ENCODE results near the gene TERB1. TPM values are rescaled to one million over a fixed set of nuclear protein-coding genes. Genes with fewer than 3 reads are reported as not detected.

TERB1 gene
- total RNA-seq, 1 donor from 2014 or later, result not detected

DNA sequence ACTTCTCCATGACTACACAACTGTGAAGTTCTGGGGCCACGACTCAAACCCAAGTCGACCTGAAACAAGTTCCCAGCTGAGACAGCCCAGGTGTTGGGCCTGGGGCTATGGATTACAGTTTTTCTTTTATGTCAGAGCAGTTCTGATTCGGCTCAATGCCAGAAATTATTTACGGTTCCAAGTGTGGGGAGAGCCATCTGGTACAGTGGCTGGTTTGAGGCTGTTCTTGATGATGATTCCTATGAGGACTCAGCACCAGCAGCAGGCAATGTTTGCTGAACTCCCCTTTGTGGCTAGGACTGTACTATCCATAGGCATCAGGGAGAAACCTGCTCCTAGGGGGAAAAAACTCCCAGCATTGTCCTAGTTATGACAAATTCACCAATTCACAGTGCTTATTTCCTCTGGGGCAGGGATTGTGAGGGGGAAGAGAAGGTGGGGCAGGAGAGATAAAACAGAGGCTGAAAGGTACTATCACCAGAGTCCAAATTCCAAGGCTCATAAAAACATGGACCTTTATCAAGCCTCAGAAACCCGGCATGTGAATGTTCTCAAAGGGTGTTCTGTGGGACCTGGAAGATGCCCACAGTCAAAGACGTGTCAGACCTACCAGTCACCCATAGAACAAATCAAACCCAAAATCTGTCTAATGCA, 86.6 kb downstream of the TERB1 start:
- intact Hi-C loops (cut with DNase I), result no loop called here
- no peak for ATAC-seq (ENCODE audit: poor library complexity)
- DNase-seq, result no peak

DNA sequence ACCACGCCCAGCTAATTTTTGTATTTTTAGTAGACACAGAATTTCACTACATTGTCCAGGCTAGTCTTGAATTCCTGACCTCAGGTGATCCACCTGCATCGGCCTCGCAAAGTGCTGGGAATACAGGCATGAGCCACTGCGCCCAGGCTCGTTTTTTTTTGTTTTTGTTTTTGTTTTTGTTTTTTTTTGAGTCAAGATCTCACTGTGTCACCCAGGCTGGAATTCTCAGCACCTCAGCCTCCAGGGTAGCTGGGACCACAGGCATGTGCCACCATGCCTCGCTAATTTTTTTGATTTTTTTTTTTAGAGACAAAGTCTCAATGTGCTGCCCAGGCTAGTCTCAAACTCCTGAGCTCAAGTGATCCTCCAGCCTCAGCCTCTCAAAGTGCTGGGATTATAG, 87.3 kb downstream of the TERB1 start:
- intact Hi-C loops (cut with DNase I), result no loop called here
- ATAC-seq (ENCODE audit: poor library complexity), result no peak
- DNase-seq, result no peak

- DNase-seq, result no peak
- intact Hi-C loops (cut with DNase I), result no loop called here
- peak; percentile 17 for ATAC-seq (ENCODE audit: poor library complexity)
Observed at GRCh38 chr16:66713076-66713475, 88.3 kb downstream of the TERB1 start.

GRCh38 chr16:66712512-66712911, 88.9 kb downstream of the TERB1 start:
- DNase-seq (no peak), ATAC-seq (ENCODE audit: poor library complexity) (no peak)
- intact Hi-C loops (cut with DNase I), result no loop called here

GRCh38 chr16:66711581-66711980, 89.8 kb downstream of the TERB1 start:
- ATAC-seq (ENCODE audit: poor library complexity) (no peak), DNase-seq (no peak)
- intact Hi-C loops (cut with DNase I), result no loop called here

DNA sequence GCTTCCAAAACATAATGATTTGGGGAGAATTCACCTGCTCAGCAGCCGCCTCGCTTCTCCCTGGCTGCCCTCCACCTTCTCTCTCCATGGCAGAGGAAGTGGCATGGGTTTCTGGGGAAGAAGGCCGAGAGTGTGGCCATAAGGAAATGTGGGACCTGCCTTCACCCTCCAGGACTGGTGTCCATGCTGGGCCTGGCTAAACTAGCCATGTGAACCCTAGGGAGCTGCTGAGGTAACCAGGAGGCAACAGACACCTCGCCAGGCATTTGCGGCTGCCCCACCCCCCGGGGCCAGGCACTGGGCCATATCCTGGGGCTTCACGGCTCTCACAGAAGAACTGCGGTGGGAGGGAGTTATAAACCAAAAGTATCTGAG, 94.9 kb downstream of the TERB1 start:
- ATAC-seq (ENCODE audit: poor library complexity), result peak; percentile 15
- intact Hi-C loops (cut with DNase I), result no loop called here
- DNase-seq, result no peak

DNA sequence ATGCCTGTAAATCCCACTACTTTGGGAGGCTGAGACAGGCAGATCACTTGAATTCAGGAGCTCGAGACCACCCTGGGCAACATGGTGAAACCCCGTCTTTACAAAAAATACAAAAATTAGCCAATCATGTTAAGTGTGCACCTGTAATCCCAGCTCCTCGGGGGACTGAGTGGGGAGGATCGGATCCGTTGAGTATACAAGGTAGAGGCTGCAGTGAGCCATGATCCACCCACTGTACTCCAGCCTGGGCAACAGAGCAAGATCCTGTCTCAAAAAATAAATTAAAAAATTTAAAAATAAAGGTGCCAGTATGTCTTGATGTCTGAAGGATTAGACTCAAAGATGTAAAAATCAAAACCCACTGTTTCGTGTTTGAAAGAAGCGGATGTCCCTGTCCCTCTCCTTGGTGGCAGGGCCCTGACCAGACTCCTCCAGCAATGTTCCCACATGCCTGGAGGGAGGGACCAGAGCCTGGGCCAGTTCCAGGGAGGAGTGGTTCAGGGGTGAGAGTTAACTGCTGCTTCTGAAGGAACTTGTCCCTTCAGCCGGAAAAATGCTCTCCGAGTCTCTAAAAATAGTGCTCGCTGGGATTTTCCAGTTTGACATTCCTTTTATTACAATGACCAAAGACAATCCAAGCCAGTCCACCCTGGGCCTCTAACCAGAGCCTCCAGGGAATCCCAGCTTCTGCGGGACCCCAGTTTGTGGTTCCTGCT, 95.4 kb downstream of the TERB1 start:
- peak; percentile 77 for ATAC-seq (ENCODE audit: poor library complexity)
- intact Hi-C loops (cut with DNase I), result no loop called here
- peak; percentile 79 for DNase-seq

Other genes starting within 250 kb of the TERB1 start
- gene CKLF, start 249.0 kb downstream of the TERB1 start, total RNA-seq, result 10.4 TPM
- gene CMTM1, start 235.1 kb downstream of the TERB1 start, total RNA-seq, result 1.3 TPM
- gene CMTM2, start 222.1 kb downstream of the TERB1 start, total RNA-seq, result 0.46 TPM
- gene CMTM3, start 196.9 kb downstream of the TERB1 start, total RNA-seq, result 10.1 TPM
- gene CMTM4, start 104.8 kb downstream of the TERB1 start, total RNA-seq, result 10.1 TPM
- gene DYNC1LI2, start 50.0 kb downstream of the TERB1 start, total RNA-seq, result 66.9 TPM
- gene NAE1, start 29.4 kb upstream of the TERB1 start, total RNA-seq, result 31.4 TPM
- not detected for gene CA7, start 42.8 kb upstream of the TERB1 start, total RNA-seq
- gene PDP2, start 78.9 kb upstream of the TERB1 start, total RNA-seq, result 3.3 TPM
- gene CDH16, start 117.3 kb upstream of the TERB1 start, total RNA-seq, result 0.13 TPM
- gene RRAD, start 124.0 kb upstream of the TERB1 start, total RNA-seq, result 95.4 TPM
- gene CIAO2B, start 132.8 kb upstream of the TERB1 start, total RNA-seq, result 103 TPM
- gene CES2, start 133.9 kb upstream of the TERB1 start, total RNA-seq, result 114 TPM
- gene CES3, start 159.7 kb upstream of the TERB1 start, total RNA-seq, result 2.0 TPM
- 6.2 TPM for gene CES4A, start 187.0 kb upstream of the TERB1 start, total RNA-seq
- 23.1 TPM for gene CBFB, start 227.6 kb upstream of the TERB1 start, total RNA-seq